ENCODE measurements around the gene IL17RB. TPM values are rescaled to one million over a fixed set of nuclear protein-coding genes. Genes with fewer than 3 reads are reported as not detected.
A peak's percentile ranks its signal among the peaks of the same experiment; 100 is the strongest.

Gene IL17RB
- total RNA-seq, 1 experiment from 2014 or later, result 9.8 TPM

DNA sequence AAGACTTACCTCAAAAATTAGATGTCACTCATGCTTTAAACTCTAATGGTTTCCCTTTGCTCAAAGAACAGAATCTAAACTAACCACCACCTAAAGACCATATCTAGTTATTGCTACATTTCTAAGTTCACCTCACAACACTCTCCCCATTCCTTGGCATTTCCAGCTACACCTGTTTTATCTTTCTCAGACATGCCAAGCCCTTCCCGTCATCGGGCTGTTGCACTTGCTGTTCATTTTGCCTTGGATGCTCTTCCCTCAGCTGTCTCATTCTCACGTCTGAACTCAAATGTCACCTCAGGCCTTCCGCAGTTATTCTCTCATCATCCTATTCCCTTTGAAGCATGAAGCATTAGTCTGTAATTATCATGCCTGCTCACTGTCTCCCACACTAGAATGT lies 36.6 kb downstream of the IL17RB start:
- peaks cover 11 to 12% of the 10 kb centered on the region in 2 experiments for H3K4me1 Mint-ChIP-seq
- Histone ChIP-seq H2AK5ac (ENCODE audit: insufficient read length, low read length) (no peak overlapping the region), H2BK120ac (ENCODE audit: low read depth, low read length, poor library complexity, severe bottlenecking) (no peak overlapping the region), H3K23me2 (ENCODE audit: insufficient read length, low read depth, low read length, poor library complexity, severe bottlenecking) (peaks cover 9% of the 10 kb centered on the region), H4K20me1 (ENCODE audit: control insufficient read depth, insufficient read depth, insufficient read length) (no peaks in the 10 kb centered on the region), H3K27ac (ENCODE audit: insufficient read length, low read depth, low read length) (no peak overlapping the region), H3K18ac (ENCODE audit: insufficient read length, low read depth, low read length) (no peak overlapping the region), H2BK5ac (ENCODE audit: insufficient read length, low read length) (no peak overlapping the region), H2BK20ac (ENCODE audit: low read depth, low read length, poor library complexity, severe bottlenecking) (no peak overlapping the region), H4K5ac (ENCODE audit: insufficient read length, low read depth, low read length) (no peak overlapping the region), H2AFZ (ENCODE audit: low read length) (no peak overlapping the region), H3K56ac (ENCODE audit: insufficient read length, low read depth, low read length) (no peak overlapping the region), H3K4me1 (ENCODE audit: insufficient read depth, low read length) (peaks cover 5% of the 10 kb centered on the region; the same call in 1 of the 2 replicates), H3K79me1 (ENCODE audit: insufficient read depth, low read depth, low read length, poor library complexity, severe bottlenecking) (no peaks in the 10 kb centered on the region), H2BK12ac (ENCODE audit: insufficient read length, low read depth, low read length) (no peak overlapping the region), H3T11ph (ENCODE audit: low read length) (no peak overlapping the region), H3K27me3 (ENCODE audit: insufficient read depth, low read length) (no peaks in the 10 kb centered on the region), H3K23ac (ENCODE audit: insufficient read length, low read depth, low read length) (no peak overlapping the region), H4K91ac (ENCODE audit: insufficient read length, low read depth, low read length) (no peak overlapping the region), H3K14ac (ENCODE audit: insufficient read depth, low read length) (no peak overlapping the region), H3K4me2 (ENCODE audit: insufficient read depth, insufficient read length, low read length) (no peak overlapping the region), H3K4ac (ENCODE audit: low read depth, low read length) (no peak overlapping the region), H3K9ac (ENCODE audit: extremely low read depth, insufficient read length, low read length) (no peak overlapping the region), H4K8ac (replicated peaks; ENCODE audit: insufficient read length, low read depth, low read length) (no peak overlapping the region), H2BK15ac (ENCODE audit: low read depth, low read length) (no peak overlapping the region), H3K9me3 (ENCODE audit: control insufficient read depth, low read depth, low read length) (no peaks in the 10 kb centered on the region), H3K79me2 (ENCODE audit: insufficient read depth, low read length) (no peaks in the 10 kb centered on the region)
- no peak overlapping the region; a peak in 2 of 7 replicates for H3K27ac Mint-ChIP-seq
- H3K36me3 Mint-ChIP-seq (ENCODE audit: insufficient read depth in 1 of 3, low read depth in 3 of 3), result peaks cover 13 to 42% (median 40%) of the 10 kb centered on the region in 3 experiments; a peak in 6 of 7 replicates
- no CpG with 5 or more reads among the region's 4 CpGs for WGBS (ENCODE audit: extremely low coverage, insufficient read length, low lambda C conversion rate)
- H3K9me3 Mint-ChIP-seq, result no peaks in the 10 kb centered on the region
- peak overlapping the region in 1 of 2 experiments; percentile 99; a peak in 2 of 5 replicates for H3K4me3 Mint-ChIP-seq
- no peaks in the 10 kb centered on the region for H3K27me3 Mint-ChIP-seq (ENCODE audit: low read depth)
- DNase-seq, result no peak
- TF ChIP-seq CTCF (conservative IDR thresholded peaks at IDR 0.05), result no peak

All from H9 (cell line).